ENCODE measurements around the gene PPP1R16B. TPM values are rescaled to one million over a fixed set of nuclear protein-coding genes. Genes with fewer than 3 reads are reported as not detected.

The PPP1R16B gene
- total and polyA plus RNA-seq, 10 of the 15 experiments (the other 5 are each of a cell fraction or from before 2014, with no cell fraction given): 13.4 to 90.2 (median 66.7) TPM

DNA sequence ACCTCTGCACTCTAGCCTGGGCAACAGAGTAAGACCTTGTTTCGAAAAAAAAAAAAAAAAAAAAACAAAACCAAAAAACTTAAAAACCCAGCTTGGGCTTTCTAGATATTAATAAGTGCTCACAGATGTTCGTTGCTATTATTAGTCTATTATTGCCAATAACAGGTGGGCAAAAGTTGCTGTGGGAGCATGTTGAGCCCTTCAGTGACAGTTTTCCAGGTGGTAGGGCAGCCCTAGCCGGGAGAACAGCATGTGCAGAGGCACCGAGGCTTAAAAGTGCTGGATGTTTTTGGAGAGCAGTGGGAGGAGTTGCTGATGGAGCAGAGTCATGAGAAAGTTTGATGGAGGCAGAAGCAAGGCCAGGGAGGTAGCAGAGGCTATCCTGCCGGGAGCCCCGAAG lies 4.4 kb downstream of the PPP1R16B start (continued):
- TF ChIP-seq IKZF2 (IDR thresholded peaks at IDR 0.05) (peak in 1 of 2 experiments; percentile 7; a peak in 1 of 4 replicates), JUNB (IDR thresholded peaks at IDR 0.05) (peak; percentile 67), RFX5 (IDR thresholded peaks at IDR 0.05; ENCODE audit: low read depth, low read length) (no peak), SUPT20H (IDR thresholded peaks at IDR 0.05; ENCODE audit: borderline replicate concordance, control insufficient read depth, low read depth, low read length) (no peak), CBFB (IDR thresholded peaks at IDR 0.05; ENCODE audit: low read depth) (no peak), PML (IDR thresholded peaks at IDR 0.05; ENCODE audit: low read length) (no peak), ATF7 (IDR thresholded peaks at IDR 0.05; ENCODE audit: low read depth) (no peak), NFIC (IDR thresholded peaks at IDR 0.05; ENCODE audit: low read depth, low read length) (peak; percentile 75), MEF2B (IDR thresholded peaks at IDR 0.05; ENCODE audit: partially characterized antibody, poor library complexity, severe bottlenecking) (peak; percentile 15), MXI1 (IDR thresholded peaks at IDR 0.05; ENCODE audit: low read depth, low read length) (no peak), BHLHE40 (IDR thresholded peaks at IDR 0.05; ENCODE audit: borderline replicate concordance in 1 of 2, low read depth in 2 of 2, low read length in 1 of 2) (no peak), ETV6 (conservative IDR thresholded peaks at IDR 0.05 in 1 of 2, IDR thresholded peaks at IDR 0.05 in 1 of 2; ENCODE audit: borderline replicate concordance in 1 of 2, low read depth in 1 of 2) (no peak), NFXL1 (IDR thresholded peaks at IDR 0.05; ENCODE audit: borderline replicate concordance) (no peak), HDAC6 (IDR thresholded peaks at IDR 0.05; ENCODE audit: unreplicated experiment) (no peak), ZNF274 (IDR thresholded peaks at IDR 0.05; ENCODE audit: insufficient read depth, insufficient read length) (no peak)
- TF ChIP-seq, protein P1, sequence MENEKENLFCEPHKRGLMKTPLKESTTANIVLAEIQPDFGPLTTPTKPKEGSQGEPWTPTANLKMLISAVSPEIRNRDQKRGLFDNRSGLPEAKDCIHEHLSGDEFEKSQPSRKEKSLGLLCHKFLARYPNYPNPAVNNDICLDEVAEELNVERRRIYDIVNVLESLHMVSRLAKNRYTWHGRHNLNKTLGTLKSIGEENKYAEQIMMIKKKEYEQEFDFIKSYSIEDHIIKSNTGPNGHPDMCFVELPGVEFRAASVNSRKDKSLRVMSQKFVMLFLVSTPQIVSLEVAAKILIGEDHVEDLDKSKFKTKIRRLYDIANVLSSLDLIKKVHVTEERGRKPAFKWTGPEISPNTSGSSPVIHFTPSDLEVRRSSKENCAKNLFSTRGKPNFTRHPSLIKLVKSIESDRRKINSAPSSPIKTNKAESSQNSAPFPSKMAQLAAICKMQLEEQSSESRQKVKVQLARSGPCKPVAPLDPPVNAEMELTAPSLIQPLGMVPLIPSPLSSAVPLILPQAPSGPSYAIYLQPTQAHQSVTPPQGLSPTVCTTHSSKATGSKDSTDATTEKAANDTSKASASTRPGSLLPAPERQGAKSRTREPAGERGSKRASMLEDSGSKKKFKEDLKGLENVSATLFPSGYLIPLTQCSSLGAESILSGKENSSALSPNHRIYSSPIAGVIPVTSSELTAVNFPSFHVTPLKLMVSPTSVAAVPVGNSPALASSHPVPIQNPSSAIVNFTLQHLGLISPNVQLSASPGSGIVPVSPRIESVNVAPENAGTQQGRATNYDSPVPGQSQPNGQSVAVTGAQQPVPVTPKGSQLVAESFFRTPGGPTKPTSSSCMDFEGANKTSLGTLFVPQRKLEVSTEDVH (IDR thresholded peaks at IDR 0.05; ENCODE audit: low read depth, partially characterized antibody): no peak
- TF ChIP-seq, protein P2, sequence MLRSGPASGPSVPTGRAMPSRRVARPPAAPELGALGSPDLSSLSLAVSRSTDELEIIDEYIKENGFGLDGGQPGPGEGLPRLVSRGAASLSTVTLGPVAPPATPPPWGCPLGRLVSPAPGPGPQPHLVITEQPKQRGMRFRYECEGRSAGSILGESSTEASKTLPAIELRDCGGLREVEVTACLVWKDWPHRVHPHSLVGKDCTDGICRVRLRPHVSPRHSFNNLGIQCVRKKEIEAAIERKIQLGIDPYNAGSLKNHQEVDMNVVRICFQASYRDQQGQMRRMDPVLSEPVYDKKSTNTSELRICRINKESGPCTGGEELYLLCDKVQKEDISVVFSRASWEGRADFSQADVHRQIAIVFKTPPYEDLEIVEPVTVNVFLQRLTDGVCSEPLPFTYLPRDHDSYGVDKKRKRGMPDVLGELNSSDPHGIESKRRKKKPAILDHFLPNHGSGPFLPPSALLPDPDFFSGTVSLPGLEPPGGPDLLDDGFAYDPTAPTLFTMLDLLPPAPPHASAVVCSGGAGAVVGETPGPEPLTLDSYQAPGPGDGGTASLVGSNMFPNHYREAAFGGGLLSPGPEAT (IDR thresholded peaks at IDR 0.05; ENCODE audit: low read depth): no peak
- TF ChIP-seq, protein P3, sequence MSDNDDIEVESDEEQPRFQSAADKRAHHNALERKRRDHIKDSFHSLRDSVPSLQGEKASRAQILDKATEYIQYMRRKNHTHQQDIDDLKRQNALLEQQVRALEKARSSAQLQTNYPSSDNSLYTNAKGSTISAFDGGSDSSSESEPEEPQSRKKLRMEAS (IDR thresholded peaks at IDR 0.05; ENCODE audit: low read depth, low read length): no peak
- TF ChIP-seq, protein P4, sequence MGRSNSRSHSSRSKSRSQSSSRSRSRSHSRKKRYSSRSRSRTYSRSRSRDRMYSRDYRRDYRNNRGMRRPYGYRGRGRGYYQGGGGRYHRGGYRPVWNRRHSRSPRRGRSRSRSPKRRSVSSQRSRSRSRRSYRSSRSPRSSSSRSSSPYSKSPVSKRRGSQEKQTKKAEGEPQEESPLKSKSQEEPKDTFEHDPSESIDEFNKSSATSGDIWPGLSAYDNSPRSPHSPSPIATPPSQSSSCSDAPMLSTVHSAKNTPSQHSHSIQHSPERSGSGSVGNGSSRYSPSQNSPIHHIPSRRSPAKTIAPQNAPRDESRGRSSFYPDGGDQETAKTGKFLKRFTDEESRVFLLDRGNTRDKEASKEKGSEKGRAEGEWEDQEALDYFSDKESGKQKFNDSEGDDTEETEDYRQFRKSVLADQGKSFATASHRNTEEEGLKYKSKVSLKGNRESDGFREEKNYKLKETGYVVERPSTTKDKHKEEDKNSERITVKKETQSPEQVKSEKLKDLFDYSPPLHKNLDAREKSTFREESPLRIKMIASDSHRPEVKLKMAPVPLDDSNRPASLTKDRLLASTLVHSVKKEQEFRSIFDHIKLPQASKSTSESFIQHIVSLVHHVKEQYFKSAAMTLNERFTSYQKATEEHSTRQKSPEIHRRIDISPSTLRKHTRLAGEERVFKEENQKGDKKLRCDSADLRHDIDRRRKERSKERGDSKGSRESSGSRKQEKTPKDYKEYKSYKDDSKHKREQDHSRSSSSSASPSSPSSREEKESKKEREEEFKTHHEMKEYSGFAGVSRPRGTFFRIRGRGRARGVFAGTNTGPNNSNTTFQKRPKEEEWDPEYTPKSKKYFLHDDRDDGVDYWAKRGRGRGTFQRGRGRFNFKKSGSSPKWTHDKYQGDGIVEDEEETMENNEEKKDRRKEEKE (IDR thresholded peaks at IDR 0.05): no peak
- TF ChIP-seq, protein P5, sequence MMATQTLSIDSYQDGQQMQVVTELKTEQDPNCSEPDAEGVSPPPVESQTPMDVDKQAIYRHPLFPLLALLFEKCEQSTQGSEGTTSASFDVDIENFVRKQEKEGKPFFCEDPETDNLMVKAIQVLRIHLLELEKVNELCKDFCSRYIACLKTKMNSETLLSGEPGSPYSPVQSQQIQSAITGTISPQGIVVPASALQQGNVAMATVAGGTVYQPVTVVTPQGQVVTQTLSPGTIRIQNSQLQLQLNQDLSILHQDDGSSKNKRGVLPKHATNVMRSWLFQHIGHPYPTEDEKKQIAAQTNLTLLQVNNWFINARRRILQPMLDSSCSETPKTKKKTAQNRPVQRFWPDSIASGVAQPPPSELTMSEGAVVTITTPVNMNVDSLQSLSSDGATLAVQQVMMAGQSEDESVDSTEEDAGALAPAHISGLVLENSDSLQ (IDR thresholded peaks at IDR 0.05): no peak
- TF ChIP-seq, protein P6, sequence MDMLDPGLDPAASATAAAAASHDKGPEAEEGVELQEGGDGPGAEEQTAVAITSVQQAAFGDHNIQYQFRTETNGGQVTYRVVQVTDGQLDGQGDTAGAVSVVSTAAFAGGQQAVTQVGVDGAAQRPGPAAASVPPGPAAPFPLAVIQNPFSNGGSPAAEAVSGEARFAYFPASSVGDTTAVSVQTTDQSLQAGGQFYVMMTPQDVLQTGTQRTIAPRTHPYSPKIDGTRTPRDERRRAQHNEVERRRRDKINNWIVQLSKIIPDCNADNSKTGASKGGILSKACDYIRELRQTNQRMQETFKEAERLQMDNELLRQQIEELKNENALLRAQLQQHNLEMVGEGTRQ (IDR thresholded peaks at IDR 0.05; ENCODE audit: borderline replicate concordance, low read depth, low read length): no peak

All from GM12878 (cell line).